Activated CD8-positive, alpha-beta memory T cell treated with anti-CD3 and anti-CD28 coated beads for 4 hours (primary cell): ENCODE measurements around the gene SPACA9.

Experiments
- DNase-seq, 2 donors: peaks; one replicate each; pipeline ENCODE4 v3.0.0-alpha.2; 2020; ENCODE audit warnings: low read depth in 2 of 2

Gene SPACA9

DNA sequence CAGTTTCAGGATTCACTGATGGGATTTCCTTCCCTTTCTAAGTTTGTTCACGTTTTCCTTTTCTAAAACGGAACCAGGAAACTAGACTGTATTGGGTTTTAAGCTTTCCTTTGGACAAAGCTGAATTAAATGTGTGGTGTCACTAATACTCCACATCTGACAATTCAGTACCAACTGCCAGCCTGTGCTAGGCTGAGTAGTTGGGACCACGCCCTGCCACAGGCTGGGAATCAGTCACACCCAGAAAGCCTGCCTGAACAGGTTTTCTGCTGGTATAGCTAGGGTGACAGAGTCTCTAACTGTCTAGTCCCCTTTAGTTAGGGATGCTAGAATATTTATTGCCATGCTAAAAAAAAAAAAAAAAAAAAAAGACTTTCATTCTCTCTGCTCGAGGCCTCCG, 15.6 kb downstream of the SPACA9 start:
- no peak for DNase-seq

DNA sequence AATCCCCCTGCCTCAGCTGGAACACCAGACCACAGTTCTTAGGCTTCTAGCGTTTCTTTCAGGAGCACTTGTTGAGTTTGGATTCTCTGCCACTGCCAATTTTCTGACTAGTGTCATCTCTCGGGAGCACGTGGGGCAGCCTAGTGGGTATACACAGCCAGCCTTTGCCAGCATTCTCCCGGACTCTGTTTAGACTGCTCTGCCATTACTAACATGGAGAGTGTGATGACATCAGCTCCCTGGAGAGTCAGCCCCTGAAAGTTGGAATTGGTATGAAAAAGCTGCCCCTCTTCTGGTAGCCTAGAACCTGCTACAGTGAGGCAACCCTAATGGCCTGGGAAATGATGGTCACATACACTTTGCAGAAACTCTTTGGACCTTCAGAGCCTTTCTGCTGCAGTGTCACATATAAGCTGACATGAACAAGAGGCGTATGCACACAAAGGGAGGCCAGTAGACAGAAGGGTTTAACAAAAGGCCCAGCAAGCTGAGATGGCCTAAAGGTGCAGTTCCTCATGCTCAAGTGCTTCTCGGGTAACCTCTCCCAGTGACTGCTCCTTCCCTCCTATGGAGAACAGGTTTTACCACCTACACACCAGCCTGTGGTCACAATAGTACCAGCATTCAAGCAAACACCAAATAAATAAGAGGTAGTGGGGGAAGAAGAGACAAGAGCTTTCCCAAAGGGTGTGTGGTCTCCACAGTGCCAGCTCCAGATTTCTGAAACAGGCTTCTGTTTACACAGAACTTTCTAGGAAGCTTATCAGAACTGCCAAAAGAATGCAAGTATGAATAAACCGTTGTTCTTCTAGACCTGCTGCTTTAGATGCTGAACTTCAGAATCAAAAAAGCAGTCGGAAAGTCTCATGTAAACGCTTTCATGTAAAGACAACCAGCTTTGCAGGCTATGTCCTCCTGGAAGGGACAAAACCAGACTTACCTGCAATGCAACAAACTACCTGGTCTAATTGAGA, 16.5 kb downstream of the SPACA9 start:
- no peak for DNase-seq

DNA sequence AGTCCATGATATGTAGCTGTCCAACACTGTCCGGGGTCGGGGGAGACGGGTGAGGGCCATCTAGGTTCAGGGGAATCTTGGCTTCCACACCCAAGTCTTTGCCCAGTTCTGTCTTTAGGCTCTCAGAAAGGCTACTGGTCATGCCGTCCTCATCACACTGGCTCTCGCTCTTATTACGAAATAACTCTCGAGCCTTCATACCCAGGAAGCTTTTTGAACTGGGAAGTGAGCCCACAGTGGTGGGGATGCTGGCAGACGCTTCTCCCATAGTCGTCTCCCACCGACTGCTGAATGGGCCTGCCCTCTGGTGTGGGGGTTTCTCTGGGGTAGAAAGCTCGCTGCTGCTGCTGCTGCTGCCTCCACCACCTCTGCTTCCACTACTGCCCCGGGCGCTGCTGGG, 17.6 kb downstream of the SPACA9 start:
- DNase-seq = no peak

DNA sequence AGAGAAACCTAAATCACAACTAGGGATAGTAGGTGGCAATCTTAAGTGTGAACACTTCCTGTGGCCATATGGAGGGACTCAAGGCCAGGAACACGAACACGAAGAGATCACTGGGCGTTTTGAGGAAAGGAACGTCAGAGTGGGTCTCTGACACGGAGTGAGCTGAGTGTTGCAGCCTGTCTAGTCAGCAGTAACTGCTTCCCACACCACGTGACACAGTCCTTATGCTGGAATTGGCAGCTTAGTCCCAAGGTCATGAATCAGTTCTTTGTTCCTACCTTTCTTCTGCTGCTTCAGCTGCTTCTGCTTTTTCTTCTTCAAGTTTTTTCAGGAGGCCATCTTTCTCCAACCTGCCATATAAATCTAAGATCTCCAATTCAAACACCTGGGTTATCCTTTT, 18.2 kb downstream of the SPACA9 start:
- DNase-seq = no peak

DNA sequence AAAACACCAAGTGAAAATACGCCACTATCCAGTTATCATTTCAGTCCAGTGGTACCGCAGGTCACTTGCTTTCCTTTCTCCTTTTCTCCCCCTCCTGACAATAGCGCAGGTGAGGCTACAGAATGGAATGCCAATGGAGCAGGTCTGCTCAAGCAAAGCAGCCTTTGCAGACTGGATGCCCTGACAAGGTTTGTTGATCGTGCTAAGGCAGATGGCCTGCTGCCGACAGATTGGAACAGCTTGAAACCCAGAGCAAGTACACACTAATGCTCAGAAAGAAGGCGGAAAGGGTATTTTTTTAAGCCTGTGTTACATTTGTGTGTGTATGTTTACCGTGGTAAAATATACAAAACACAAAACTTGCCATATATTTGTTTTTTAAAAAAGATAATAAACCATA, 19.4 kb downstream of the SPACA9 start:
- no peak for DNase-seq

DNA sequence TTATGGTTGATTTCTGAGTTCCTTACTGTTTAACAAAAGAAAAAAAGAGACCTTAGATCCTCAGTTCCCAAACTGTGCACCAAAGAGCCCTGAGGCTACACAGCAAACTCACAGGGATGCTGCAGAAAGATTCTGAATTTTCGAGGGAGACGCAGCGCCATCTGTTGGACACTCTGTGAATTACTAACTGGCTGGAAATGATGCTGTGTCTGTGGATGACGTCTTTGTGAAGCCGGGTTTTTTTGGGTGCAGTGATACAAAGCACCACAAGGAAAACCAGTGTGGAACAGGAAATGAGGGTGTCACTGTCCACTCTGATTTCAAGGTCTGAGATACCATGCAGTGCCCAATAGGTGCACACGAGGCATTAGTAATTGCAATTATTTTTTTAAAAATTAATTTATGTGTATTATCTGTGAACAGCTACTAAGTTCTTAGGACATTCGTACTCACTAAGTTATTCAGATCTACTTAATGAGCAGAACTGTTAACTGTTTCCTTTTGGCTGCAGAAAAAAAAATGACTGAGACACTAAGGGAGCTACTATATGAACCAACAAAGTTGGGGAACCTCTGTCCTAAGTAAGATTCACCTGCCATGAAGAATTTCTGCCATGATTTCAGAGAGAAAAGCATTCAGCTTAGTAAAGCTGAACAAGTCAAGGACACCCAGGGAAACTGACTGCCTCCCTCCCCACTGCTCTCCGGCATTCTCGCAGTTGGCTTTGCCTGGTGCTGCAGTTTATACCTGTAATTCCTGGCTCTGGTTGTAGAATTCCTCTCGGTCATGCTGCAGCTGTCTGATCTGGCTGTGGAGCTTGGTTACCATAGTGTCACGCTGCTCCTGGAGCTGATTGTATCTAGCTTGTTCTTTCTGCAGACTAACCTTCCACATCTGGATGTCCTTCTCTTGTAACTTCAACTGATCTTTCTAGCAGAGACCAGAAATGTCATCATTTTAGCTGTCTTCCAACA, 23.4 kb downstream of the SPACA9 start:
- peak; percentile 45 to 47 for DNase-seq

DNA sequence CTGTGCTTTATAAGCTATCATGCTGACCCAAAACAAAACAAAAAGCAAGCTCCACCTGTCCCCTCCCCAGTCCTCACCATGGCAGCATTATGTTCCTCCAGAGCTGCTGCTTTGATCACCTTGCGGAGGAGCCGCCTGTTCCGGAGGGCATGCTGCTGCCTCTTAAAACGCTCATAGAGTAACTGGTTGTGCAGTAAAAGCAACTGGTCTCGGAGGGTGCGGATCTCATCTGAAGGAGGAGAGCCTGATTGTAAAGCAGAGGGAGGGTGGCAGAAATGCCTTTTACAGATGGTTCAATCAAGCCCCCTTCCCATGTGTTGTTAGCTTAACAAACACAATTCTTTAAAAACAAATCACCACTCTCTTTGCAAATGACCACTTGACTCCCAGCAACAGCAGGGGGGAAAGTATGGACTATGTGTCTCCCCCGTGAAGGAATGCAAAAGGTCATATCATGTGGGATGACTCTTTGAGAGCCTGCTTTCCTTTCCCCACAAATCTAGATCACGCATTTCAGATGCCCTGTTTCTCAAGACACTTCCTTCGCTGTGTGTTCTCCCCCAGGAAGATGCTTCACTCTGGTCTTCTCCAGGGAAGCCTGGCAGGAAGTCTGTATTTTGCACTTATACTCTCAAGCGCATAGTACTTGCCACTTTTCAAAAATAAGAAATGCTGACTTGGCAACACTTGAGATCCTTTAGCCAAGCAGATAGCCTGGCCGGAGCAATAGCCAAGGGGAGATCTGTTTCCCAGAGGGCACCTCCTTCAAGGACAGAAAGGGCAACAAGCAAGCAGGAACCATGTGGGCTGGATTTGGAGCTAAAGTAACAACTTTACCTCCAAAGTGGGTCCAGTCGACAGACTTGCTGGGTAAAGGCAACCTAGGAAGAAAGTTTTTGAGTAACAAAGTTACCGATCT, 25.1 kb downstream of the SPACA9 start:
- DNase-seq = no peak

DNA sequence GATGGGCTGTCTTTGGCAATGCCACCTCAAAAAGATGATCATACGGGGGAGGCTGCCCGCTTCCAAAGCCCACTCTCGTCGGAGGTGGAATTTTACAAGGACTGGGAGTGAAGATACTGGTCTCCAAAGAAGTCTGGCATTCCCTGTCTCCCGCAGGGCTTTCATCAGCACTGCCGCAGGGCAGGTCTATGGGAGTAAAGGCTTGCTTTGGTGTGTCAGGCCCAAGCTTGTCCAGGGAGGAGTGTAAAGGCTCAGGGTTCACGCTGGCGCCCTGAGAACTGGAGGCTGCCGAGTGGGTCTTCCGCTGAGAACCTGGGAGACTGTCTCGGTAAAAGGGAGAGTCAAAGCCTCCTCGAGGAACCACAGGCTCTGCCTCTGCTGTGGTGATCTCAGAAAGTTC, 27.0 kb downstream of the SPACA9 start:
- no peak for DNase-seq

DNA sequence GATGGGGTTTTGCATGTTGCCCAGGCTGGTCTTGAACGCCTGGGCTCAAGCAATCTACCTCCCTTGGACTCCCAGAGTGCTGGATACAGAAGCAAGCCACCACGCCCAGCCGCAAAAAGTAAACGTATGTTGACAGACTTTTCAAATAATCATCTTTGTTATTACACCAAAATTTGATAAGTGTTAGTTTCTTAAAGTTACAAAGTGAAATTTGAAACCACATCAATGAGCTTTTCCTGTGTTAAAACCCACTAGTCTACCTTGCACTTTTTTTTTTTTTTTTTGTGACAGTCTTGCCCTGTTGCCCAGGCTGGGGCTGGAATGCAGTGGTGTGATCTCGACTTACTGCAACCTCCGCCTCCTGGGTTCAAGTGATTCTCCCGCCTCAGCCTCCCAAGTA, 29.9 kb downstream of the SPACA9 start:
- no peak for DNase-seq

DNA sequence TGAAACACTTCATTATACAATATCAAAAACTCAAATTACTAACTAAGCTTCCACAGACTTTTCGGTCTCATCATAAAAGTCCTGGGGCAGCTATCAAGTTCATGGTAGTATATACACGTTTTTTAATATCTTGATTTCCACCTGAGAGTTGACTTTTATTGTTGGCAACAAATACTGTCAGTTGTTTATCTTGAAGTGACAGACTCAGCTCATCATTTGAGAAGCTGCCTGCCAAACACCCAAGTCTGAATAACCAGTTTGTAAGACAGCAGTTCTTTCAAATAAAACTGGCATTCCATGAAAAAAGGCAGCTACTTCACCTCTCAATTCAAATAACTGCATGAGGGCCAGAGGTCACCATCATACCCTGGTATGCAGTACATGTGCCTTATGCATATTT, 30.6 kb downstream of the SPACA9 start:
- no peak for DNase-seq

DNA sequence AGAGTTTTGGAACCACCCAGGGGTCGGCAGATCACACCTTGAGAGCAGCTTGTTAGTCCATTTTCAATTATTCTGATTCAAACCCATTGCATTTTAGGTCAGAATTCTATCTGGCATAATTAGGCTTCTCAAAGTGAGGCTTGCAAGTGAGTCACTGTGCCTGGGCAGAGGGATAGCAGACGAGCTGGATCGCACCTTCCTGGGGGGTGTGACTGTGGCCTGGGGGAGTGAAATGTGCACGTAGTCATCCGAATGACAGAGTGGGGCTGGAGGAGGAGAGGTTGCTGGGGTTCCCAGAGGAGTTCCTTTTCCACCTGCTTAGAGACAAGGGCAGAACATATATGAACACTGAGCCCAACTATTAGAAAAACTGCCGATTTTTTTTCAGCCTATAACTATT, 31.7 kb downstream of the SPACA9 start:
- no peak for DNase-seq

DNA sequence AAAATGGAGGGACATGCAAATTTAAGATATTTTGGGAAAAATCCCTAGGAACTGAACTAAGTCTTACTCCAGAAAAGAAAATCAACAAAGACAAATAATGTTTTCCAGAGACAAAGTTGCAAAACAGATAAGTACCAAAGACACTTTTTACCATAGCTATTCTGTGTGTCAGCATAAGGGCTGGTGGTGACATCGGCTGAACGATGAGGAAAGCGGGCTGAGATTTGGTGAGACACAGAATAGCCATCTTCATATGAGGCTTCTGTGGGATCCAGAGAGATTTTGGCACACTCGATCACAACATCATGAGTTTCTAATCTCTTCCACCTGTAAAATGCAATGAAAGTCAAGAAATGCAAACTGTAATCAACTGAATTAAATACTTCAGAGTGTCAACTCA, 33.4 kb downstream of the SPACA9 start:
- no peak for DNase-seq

DNA sequence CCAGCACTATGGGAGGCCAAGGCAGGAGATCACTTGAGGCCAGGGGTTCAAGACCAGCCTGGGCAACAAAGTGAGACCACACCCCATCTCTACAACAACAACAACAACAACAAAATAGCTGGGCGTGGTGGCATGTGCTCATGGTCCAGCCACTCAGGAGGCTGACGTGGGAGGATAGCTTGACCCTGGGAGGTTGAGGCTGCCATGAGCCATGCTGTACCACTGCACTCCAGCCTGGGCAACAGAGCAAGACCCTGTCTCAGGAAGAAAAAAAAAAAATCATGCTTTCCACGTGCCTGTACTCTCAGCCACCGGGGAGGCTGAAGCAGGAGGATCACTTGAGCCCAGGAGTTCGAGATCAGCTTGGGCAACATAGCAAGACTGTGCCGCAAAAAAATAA, 36.2 kb downstream of the SPACA9 start:
- DNase-seq = no peak

DNA sequence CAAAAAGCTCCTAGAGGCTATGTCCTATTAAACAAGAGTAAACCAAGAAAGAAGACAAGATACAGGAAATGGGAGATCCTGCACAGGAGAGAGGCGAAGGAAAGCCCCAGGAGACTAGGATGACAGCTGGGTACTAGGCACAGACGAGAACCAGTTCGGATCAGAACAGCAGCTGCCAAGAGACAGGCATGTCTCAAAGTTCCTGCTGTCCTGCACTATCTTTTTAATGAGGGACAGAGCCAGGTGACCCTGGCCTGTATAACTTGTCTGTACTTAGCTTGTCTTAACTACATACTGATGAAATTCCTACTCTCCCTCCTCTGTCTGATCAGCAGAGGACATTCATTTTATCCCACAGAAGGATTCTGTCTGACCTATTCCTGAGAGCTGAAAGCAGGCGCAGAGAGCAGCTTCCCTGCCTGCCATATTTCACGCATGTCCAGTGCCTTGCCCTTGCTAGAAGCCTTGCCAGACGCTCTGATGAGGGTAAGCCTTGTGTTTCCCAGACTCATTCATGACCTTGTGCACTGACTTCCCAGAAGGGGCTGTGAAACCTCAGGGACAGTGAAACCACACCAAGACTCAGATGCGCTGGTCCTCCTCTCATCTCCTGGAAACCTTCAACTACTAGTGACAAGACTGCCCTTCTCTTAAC, 41.0 kb downstream of the SPACA9 start:
- DNase-seq = no peak

DNA sequence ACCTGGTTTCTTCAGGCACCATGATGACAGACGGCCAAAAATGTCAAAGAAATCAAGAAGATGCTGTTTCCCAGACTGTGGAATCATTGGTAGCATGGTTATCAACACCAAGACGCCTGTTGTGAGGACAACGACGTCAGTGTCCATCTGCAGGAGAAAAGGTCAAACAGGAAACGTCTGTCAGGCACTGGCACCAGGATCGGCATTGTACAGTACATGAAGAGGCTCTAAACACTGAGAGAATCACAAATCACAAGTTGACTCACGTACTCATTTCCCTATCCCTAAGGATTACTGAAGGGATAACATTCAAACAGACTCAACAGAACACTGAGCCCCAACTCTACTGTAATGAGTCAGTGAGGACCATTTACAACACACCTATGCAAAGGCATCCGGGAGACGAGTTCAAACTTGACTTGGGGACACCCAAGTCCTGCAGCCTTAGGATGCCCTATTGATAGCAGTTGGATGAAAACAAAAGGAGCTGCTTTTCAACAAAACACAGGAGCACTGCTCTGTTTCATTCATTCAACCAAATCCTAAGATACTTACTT, 44.7 kb downstream of the SPACA9 start:
- no peak for DNase-seq

DNA sequence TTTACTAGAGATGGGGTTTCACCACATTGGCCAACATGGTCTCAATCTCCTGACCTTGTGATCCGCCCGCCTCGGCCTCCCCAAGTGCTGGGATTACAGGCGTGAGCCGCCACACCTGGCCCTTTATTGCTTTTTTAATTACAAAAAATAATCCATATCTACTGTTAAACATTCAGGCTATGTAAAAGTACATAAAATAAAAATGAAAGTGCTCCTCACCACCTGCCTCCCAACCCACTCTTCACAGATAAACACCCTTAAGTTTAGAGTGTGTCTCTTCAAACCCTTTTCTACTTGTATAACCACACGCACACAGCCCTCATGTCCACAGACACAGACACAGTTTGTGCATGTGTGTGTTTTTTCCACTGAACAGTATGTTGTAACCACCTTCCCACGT, 49.0 kb downstream of the SPACA9 start:
- no peak for DNase-seq

DNA sequence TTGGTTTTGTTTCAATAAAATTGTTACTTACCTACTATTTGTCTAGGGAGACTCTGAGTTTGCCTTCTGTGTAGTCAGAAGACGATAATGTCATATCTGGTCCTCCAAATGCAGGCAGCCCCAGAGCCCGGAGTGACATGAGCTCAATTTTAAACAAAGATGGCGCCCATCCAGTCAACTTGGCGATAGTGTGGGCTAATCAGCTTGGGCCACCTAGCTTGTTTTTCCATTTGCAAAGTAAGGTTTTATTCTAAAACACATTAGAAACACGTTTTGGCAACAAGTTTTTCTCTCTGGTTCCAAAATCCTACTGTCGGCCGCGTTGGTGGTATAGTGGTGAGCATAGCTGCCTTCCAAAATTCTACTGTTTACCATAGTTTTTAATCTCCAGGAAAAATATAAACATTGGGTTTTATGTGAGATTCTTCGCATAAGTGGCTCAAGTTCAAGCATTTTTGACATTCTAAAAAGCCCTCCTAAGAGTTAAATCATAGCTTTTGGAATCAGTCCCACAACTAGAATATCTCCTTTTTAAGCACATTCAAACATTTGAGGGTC, 52.6 kb downstream of the SPACA9 start:
- DNase-seq = no peak

DNA sequence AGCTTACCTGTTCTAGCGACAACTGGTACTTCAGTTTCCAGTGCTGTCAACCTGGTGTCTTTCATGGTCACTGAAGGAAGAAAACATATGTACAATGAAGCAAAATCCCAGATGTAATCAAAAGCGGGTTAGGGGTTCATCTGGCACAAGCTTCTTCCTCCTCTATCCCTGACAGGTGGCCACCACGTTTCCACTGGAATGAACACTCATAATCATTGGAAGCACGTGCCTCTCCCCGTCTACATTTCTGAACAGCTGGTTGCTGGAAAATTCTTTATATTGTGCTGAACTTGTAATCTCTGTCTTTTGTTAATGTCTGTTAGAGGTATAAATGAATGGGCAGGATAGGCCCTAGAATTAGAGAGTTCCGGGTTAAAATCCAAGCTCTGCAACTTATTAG, 56.3 kb downstream of the SPACA9 start:
- no peak for DNase-seq

DNA sequence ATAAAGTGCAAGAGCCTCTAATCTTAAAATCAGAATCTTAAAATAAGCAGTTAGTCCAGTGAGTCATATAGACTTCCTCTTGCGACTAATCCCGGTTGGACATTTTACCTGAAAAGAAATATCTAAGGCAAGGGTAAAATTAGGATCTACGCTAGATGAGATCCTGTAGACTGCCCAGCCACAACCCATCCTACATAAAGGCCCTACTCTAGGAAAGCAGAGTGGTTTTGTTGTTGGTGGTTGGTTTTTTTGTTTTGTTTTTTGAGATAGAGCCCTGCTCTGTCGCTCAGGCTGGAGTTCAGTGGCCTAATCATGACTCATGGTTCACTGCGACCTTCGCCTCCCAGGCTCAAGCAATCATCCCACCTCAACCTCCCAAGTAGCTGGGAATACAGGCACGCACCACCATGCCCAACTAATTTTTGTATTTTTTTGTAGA, 58.8 kb downstream of the SPACA9 start:
- DNase-seq = no peak

DNA sequence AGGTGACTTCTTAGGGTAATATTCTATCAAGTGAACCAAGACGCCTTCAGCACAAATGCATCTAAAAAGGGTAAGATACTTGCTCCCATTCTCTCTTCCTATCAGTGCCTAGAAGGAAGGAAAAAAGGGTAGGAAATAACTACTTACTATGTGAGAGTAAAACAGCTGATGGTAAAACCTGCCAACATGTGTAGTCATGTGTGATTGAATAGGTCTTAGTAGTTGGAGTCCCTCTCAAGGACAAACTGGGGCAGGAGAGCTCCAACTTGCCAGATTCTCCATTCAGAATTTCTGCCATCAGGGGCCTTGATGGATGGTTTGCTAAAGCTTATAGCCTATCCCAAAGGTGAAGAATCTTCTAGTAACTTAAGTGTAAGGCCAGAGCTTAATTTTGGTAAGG, 60.5 kb downstream of the SPACA9 start:
- no peak for DNase-seq
